Stimulated activated CD8-positive, alpha-beta memory T cell treated with anti-CD3 and anti-CD28 coated beads, Interleukin-2, amount 100 ng/mL, for 1 hour (primary cell): ENCODE results near the gene DNMT3B.
A peak's percentile ranks its signal among the peaks of the same experiment; 100 is the strongest.
"Not testable (repeated sequence)": the region's sequence is repeated elsewhere in the genome, so short reads cannot be mapped to it uniquely, and the experiment has no call there.

Experiments
- DNase-seq, 2 donors: peaks; one replicate each; pipeline ENCODE4 v3.0.0-alpha.2; 2020; ENCODE audit warnings: low read depth in 2 of 2

Gene DNMT3B

DNA sequence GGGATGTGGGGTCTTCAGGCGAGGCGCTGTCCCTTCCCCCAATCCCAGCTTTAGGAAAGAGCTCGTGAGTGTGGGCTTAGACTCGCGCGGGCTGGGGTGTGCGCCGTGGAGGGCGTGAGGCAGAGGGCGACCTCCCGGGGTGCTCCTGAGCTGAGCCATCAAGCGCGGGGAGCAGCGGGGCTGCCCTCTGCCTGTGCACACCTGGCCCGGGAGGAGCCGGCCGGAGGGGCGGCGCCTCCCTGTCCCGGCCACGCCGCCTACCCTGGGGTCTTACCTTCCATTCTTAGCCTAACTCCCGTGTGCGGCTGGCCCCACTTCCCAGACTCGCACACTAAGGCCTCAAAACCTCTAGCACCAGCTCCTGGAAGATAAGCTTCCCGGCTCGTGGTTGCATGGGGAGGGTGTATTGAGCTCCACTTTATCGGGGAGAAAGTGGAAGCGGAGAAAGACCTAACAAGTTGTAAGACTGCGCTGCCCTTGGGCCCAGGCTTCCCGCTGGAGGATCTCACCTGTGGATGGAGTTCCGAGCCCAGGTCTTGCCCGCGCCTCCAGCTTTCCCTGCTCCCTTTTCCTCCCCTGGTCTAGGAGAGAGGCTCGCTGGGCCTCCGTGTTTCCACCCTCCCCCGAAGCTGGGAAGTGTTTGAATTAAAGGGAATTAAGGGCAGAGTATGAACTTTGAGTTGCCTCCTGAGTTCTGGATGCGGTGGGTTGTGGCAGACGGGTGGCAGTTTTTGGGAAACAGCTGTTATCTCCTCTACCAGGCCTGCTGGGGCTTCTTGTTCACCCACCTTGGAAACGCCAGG is 1.2 kb downstream of the DNMT3B start:
- DNase-seq, result no peak

DNA sequence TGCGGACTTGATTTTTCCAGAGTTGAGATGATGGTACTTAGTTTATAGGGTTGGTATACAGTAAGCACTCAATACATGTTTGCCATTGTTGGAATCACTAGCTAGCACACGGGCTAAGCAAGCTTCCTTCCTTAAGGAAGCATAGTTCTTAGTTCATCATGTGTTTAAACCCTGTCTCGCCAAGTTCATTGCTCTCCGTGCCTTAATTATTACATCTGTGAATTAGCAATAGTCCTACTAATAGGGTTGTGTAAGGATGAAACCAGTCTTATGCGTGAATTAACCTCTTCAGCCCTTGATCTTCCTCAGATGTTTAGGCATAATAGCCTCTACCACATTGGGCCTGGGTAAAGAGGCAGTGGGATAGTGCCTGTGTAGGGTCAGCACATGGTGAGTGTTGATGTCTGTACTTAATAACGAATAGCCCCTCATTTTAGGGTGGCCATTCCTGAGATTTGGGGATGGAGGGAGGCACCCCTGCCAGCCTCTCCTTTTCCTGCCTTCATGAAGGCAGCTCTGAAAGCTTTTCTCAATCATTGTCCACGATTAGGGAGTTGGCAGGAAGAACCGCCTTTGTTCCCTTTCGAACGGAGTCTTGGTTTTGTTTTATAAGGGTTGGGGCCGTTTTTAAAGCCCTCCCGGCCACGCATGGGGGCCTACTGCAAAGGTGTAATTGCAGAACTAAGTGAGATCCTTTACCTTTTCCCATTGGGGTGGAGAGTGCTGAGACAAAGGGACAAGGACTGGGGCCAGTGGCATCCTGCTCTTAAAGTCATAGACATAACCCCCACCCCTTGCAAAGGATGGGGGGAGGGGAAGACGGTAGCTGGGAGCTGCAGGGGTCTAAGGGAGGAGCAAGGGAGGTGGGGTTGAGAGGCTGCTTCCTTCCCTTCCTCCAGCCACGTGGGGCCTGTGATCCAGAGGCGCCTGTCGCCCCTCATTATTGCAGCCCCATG is 2.1 kb downstream of the DNMT3B start:
- no peak for DNase-seq

DNA sequence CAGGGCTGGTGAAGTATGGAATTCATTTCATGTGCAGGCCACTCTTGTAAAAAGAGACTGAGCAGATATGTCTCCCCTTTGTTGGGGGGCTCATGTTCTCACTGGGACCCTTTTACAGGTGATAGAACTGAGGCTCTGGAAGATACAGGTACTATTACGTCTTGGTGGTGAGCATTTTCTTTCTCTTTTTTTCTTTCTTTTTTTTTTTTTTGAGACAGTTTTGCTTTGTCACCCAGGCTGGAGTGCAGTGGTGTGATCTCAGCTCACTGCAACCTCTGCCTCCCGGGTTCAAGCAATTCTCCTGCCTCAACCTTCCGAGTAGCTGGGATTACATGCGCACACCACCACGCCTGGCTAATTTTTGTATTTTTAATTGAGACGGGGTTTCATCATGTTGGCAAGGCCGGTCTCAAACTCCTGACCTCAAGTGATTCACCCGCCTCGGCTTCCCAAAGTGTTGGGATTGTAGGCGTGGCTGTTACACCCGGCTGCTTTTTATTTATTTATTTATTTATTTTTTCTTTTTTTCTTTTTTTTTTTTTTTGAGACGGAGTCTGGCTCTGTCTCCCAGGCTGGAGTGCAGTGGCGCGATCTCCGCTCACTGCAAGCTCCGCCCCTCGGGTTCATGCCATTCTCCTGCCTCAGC is 3.2 kb downstream of the DNMT3B start:
- not testable (repeated sequence) for DNase-seq

DNA sequence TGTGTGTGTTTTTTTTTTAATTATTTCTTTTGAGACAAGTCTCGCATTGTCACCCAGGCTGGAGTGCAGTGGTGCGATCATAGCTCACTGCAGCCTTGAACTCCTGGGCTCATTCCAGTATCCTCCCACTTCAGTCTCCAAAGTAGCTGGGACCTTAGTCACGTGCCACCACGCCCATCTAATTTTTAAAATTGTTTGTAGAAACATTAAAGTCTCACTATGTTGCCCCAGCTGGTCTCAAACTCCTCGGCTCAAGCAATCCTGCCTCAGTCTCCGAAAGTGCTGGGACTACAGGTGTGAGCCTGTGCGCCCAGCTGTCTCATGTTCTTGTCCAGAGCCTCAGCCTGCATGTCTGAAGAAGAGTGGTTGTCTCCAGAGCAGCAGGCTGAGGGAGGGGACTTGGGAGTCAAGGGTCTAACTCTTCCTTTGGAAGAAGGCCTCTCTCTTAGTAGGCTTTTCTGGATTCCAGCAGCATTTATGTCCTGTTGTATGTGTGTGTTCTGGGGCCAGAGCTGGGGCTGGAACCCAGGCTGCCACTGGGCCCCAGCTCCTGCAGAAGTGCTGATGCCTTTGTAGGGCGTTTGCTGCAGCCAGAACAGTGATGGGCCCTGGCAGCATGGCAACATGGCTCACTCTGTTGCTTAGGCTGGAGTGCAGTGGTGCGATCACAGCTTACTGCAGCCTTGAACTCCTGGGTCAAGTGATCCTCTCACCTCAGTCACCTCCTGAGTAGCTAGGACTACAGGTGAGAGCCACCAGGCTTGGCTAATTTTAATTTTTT is 5.4 kb downstream of the DNMT3B start:
- no peak for DNase-seq

DNA sequence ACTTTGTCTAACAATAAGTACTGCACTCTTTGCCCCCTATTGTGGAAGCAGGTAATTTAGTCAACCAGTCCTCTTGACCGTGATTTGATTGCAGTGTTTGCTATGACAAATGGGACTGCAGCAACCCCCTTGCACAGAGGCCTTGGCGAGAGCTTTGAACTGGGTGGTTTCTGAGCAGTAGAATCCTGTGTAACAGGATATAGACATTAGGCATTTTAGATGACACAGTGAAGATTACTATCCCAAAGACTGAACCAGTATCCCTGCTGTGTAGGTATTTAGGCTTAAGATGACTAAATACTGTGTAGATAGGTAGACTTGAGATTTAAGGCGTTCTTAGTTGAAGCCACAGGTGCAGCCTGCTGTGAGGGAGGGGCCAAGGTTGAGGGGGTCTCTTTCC is 9.9 kb downstream of the DNMT3B start:
- DNase-seq, result no peak

DNA sequence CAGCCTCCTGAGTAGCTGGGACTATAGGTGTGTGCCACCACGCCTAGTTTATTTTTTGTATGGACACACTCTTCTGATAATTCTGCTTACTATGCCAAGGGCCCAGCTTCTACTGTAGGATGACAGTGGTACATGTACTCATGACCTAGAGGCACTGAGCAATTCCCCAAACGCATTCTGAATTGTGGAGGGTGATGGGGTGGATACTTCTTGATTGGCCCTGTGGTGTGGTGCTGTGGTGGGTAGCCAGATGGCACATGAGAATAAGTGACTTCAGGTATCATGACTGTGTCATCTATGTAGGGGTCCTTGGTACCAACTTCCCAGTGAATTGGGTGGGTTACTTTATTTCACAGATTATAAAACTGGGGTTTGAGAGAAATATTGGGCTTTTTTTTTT is 11.0 kb downstream of the DNMT3B start:
- no peak for DNase-seq

DNA sequence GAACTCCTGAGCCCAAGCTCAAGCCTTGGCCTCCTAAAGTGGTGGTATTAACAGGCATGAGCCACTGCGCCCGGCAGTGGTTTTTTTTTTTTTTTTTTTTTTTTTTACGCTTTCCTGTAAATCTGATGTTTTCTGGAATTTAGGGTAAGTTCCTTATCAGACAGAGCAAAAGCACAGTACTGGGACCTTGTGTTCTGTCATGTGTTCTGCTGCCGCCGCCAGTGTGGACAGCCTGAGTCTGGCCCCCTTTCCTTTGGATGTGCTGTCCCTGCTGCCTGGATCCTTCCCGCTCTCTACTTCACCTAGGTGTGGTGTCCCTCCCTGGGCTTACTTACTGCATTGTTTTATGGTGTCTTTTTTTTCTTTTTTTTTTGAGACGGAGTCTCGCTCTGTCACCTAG is 11.7 kb downstream of the DNMT3B start:
- no peak for DNase-seq

DNA sequence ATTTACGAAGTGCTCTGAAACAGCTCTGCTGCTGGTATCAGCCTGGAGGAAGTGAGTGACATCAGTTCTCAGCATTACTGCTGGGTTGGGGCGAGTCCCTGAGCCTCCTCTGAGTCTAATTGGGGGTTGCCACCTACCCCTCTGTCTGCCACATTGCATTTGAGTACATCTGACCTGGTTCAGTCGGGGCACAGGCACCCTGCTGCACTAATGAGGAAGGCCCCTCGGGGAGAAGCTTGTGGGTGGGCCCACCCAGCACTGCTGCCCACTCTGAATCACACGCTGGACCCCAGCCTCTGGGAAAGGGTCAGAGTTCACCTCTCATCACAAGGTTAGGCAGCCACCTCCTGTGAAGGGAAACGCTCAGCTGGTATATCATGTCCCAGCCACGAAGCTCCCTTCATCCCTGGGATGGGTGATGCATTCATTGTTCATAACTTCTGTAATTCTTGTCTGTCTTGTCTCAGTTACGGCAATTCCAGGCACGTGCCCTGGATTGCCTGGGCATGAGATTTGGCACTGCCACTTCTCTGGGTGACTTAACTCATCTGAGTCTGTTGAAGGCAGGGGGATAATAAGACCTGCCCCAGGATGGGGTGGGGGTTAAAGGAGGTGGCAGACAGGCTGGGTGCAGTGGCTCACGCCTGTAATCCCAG is 13.3 kb downstream of the DNMT3B start:
- DNase-seq, result no peak

DNA sequence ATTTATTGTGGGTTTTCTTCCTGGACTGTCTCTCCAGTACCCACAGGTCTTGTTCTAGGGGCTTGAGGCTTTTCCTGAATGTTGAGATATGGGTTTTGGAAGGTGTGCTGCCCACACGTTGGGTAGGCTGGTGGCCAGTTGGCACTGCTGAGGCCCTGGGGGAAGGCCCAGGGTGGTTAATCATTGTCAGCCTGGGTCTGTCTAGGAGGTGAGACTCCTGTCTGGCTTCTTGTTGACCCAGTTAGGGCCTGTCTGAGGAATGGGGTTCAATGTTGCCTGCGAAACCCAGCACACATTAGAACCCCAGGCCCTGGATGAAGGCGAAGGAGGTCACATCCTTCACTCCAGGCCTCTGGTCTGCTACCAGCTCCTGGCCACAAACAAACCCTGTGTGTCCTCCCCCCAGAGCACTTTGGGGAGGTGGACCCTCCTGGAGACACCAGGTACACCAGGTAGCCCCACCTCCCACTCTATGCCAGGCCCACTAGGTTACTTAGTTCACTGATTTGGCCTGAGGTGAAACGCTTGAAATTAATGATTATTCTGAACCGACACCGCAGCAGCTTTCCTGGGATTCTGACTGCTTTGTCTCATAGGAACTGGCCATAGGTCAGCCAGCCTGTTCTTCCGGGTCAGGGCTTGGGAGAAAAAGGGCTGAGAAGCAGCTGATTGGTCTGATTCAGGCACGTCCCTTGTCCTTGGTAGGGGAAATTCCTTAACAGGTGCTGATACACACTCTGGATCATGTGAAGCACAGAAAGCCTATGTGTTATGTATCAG is 15.2 kb downstream of the DNMT3B start:
- no peak for DNase-seq

DNA sequence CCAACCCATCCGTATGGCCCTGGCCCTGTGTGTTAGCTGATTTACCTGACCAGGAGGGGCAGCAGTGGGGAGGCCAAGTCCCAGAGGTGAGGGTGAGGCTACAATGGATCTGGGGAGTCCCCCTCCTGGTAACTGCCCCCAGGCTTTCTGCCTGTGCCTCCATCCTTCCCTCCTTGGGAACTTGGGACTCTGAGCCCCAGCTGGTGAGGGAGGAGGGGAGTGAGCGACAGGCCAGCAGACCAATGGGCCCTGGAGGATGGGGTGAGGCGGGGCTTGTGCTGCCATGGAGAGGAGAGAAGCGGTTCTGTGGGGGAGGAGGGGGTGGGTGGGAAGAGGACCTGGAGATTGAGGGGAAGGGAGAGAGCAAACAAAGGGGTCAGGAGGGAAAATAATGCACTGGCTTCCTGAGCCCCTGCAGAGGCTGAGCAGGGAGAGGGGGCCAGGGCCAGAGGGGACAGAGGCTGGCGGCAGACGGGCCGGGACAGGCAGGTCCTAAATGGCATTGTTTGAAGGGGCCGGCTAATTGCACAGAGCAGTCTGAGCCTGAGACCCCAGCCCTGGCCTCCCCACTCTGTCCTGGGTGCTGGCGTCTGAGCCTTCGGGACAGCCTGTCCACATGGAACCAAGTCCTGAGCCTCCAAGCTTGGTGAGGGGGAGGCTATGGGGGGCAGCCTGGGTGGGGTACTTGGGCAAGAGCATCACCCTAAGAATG is 17.5 kb downstream of the DNMT3B start:
- DNase-seq, result no peak

DNA sequence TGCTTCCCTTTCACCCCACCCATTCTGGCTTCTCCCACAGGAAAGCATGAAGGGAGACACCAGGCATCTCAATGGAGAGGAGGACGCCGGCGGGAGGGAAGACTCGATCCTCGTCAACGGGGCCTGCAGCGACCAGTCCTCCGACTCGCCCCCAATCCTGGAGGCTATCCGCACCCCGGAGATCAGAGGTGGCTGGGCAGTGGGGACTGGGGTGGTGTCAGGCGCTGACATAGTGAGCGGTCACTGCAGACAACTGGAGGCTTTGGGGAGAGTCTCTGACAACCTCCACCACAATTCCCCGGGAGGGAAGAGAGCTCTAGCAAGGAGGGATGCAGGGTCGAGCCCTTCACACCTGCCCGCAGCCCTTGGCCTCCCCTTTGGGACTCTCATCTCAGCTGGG is 18.1 kb downstream of the DNMT3B start:
- no peak for DNase-seq

DNA sequence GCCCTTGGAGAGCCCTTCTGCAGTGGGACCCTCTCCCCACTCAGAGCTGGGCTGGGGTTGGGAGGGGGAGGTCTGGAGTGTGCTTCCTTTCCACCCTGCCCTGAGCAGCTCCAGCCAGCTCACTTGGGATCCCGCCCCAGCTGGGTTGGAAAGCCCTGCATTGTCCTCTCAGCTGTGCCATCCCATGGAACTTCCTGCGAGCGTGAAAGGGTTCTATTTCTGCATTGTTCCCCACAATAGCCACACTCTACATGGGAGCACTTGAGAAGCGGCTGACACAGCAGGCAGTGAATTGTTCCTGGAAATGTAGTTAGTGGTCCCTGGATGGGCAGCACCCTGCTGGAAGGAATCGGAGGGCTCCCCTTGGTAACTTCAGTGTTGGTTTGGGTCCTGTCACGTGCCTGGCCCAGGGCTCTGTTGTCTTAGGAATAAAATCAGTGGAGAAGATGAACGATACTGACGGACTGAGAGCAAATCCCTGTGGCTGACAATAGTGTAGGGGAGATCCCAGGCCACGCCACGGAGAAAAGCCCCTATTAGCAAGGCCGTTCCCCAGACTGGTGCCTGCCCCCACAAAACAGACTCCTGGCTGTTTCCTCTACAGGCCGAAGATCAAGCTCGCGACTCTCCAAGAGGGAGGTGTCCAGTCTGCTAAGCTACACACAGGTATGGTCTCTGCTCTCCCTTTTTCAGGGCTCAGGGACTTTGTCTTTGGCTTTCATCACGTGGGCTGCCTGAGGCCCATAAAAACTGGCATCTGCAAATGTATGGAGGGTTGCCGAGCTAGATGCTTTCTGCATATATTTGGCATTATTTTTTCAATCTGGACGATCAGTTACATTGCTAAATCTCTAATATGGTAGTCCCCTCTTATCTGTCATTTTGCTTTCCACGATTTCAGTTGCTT is 18.8 kb downstream of the DNMT3B start:
- no peak for DNase-seq

DNA sequence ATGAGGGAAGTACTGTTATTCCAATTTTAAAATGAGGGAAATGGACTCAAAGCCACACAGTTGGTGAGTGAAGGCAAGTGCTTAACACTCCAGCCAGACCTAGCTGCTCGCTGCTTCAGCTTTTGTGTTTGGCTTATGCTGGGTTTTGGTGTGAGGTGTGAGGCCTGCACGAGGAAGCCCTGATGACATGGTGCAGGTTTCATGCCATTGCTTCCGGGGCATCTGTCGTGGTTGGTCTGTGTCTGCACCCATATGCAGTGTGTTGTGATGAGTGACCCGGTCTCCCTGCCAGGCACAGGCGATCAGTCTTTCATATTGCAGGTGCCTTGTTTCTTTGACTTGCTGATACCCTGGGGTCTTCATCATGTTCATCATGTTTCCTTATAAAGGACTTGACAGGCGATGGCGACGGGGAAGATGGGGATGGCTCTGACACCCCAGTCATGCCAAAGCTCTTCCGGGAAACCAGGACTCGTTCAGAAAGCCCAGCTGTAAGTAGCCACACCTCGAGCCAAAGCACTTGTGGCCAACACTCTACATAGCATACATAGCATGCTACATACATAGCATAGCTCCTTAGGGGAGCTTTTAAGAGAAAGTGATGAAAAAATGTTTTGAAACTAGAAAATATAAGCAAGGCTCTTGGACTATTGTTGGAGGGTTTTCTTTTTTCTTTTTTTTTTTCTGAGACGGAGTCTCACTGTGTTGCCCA is 22.3 kb downstream of the DNMT3B start:
- DNase-seq, result no peak

DNA sequence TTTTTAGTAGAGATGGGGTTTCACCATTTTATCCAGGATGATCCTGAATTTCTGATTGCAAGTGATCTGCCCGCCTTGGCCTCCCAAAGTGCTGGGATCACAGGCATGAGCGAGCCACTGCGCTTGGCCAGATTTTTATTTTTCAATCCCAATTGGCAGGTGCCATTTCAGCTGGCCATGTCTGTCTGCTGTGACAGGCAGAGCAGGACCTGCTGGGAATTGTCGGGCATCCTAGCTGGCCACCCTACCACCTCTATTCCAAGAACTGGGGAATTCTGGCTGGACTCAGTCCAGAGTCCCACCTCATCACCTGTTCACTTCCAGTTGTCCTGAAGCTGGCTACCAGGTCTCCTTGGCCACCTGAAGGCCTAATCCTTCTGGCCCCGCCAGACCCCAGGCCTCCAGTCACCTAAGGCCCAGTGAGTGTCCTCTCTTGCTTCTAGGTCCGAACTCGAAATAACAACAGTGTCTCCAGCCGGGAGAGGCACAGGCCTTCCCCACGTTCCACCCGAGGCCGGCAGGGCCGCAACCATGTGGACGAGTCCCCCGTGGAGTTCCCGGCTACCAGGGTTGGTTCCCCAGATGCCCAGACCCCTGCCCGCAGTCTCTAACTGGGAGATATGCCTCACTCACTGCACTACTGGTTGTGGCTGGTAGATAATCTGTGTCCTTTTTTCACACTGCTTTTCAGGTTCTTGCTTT is 24.0 kb downstream of the DNMT3B start:
- DNase-seq, result no peak

DNA sequence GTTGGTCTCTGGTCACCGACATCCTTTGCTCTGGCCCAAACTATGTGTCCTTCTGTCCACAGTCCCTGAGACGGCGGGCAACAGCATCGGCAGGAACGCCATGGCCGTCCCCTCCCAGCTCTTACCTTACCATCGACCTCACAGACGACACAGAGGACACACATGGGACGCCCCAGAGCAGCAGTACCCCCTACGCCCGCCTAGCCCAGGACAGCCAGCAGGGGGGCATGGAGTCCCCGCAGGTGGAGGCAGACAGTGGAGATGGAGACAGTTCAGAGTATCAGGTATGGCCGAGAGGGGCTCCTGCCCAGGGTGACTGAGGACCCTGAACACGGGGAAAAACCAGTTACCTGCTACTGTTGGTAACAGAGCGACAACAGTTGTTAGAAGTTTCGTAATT is 25.0 kb downstream of the DNMT3B start:
- DNase-seq, result no peak

DNA sequence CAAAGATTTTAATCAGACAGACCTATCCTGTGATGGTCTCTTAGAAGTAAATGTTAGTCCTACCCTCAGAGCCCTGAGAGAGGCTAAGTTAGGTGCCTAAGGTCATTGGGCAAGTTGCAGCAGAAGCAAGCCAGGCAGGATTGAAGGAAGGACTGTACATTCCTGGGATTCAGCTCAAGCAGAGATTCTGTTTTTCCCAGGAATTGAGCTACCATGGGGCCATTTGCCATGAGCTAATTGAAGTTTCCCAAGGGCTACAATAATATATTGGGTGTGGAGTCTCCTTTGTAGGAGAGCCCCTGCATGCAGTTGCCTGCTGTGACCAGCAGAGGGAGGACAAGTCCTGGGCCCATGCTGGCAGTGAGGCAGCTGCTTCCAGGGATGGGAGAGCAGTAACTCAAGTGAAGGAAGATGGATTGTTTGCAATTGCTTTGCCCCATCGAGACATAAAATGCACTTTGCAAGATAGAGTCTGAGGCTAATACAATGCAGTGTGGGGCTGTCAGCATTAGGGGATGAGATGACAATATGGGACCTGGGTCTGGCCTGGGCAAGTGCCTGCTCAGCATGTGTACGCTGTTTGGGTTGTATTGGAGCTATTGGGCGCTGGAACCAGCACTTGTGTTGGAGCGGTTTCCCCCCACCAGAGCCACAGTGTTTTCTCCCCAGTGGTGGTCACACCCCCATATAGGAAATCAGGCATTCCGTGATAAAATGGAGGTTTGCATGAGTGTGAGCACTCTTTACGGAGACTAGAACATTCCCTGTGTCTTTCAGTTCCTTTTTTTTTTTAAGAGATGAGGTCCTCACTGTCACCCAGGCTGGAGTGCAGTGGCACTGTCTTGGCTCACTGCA is 27.9 kb downstream of the DNMT3B start:
- DNase-seq, result peak; percentile 40 to 48

DNA sequence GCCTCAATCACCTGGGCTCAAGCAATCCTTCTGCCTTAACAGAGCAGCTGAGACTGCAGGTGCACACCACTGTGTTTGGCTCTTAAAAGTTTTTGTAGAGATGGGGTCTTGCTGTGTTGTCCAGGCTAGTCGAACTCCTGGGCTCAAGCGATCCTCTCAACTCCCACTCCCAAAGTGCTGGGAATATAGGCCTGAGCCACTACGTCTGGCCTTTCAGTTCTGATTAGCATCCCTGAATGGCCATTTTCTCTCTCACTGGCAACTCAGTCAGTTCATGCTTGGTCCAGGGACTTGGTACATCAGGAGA is 28.5 kb downstream of the DNMT3B start:
- DNase-seq, result no peak
